SK-N-SH (cell line): ENCODE data around the gene GTF3C2. TPM values are rescaled to one million over a fixed set of nuclear protein-coding genes. Genes with fewer than 3 reads are reported as not detected.

Source experiments
- CTCF ChIA-PET: fragments of 300-600, 350-600 bp; formaldehyde crosslinking; extraction: SDS; loops from one replicate; lab custom pipeline; 2021; lab: Yijun Ruan, JAX
- POLR2A ChIA-PET: fragments of 350-600 bp; sonication (Branson Sonifier 250); formaldehyde crosslinking; extraction: SDS; loops from one replicate; lab custom pipeline; 2020; ENCODE audit warnings: antibody characterized with exemption, inconsistent platforms; lab: Yijun Ruan, JAX
- DNase-seq: peaks from one replicate; pipeline ENCODE4 v3.0.0; 2012
- H2AFZ ChIP-seq: fragments of 200-600 bp; sonication (generic); 2 replicates; pipeline ENCODE4 v1.8.1; 2016; ENCODE audit warnings: antibody characterized with exemption, mild to moderate bottlenecking, low read depth
- H3F3A ChIP-seq: fragments of 200-600 bp; sonication (generic); replicated peaks from 2 replicates; pipeline ENCODE3; 2016; ENCODE audit warnings: antibody characterized with exemption, mild to moderate bottlenecking; ENCODE audit not compliant: insufficient read depth
- H3K27ac ChIP-seq, 2 experiments: fragments of 200-500 bp in 1 of 2; fragments of 200-600 bp in 1 of 2; sonication (Bioruptor generic) in 1 of 2; sonication (generic), shearing (Covaris generic) in 1 of 2; 2 replicates each; pipeline versions ENCODE4 v1.5.1 to v1.6.1; 2014 to 2016; ENCODE audit warnings: low read depth in 2 of 2, inconsistent platforms in 1 of 2, low read length in 1 of 2, mild to moderate bottlenecking in 1 of 2, mixed read lengths in 1 of 2
- H3K27me3 ChIP-seq: fragments of 200-600 bp; sonication (generic), shearing (Covaris generic); 2 replicates; pipeline ENCODE4 v1.6.1; 2016; ENCODE audit warnings: mixed run types; ENCODE audit not compliant: insufficient read depth
- H3K36me3 ChIP-seq, 2 experiments: fragments of 200-500 bp in 1 of 2; fragments of 200-600 bp in 1 of 2; sonication (Bioruptor generic) in 1 of 2; sonication (generic) in 1 of 2; replicated peaks in 1 of 2; 2 replicates each; pipeline versions ENCODE3 to v1.5.1; 2014 to 2016; ENCODE audit warnings: low read length in 1 of 2, mild to moderate bottlenecking in 1 of 2; ENCODE audit not compliant: insufficient read depth in 2 of 2, control insufficient read depth in 1 of 2
- H3K4me1 ChIP-seq, 2 experiments: fragments of 200-500 bp in 1 of 2; fragments of 200-600 bp in 1 of 2; sonication (Bioruptor generic) in 1 of 2; sonication (generic), shearing (Covaris generic) in 1 of 2; 2 replicates each; pipeline versions ENCODE4 v1.5.1 to v1.6.1; 2014 to 2016; ENCODE audit warnings: low read depth in 1 of 2, low read length in 1 of 2, mixed run types in 1 of 2; ENCODE audit not compliant: insufficient read depth in 2 of 2, control insufficient read depth in 1 of 2
- H3K4me2 ChIP-seq: fragments of 200-600 bp; sonication (generic), shearing (Covaris generic); 2 replicates; pipeline ENCODE4 v1.6.1; 2017; ENCODE audit warnings: mixed run types
- H3K4me3 ChIP-seq, 2 experiments: fragments of 200-500 bp in 1 of 2; fragments of 200-600 bp in 1 of 2; sonication (Bioruptor generic) in 1 of 2; sonication (generic), shearing (Covaris generic) in 1 of 2; 2 replicates each; pipeline versions ENCODE4 v1.5.1 to v1.8.1; 2014 to 2016; ENCODE audit warnings: low read depth in 2 of 2, inconsistent platforms in 1 of 2, low read length in 1 of 2, mild to moderate bottlenecking in 1 of 2, mixed read lengths in 1 of 2, moderate library complexity in 1 of 2
- H3K79me2 ChIP-seq: fragments of 200-600 bp; sonication (generic); 2 replicates; pipeline ENCODE4 v1.8.1; 2017; ENCODE audit warnings: mild to moderate bottlenecking; ENCODE audit not compliant: insufficient read depth
- H3K9ac ChIP-seq: fragments of 200-600 bp; sonication (generic); 2 replicates; pipeline ENCODE4 v1.6.1; 2017; ENCODE audit warnings: mixed run types
- H3K9me2 ChIP-seq: fragments of 200-600 bp; sonication (generic); 2 replicates; pipeline ENCODE4 v1.6.1; 2017; ENCODE audit warnings: mixed run types
- H3K9me3 ChIP-seq: fragments of 200-600 bp; sonication (generic); 2 replicates; pipeline ENCODE4 v1.6.1; 2017; ENCODE audit warnings: mixed run types, mild to moderate bottlenecking, moderate library complexity
- H4K20me1 ChIP-seq: fragments of 200-600 bp; sonication (generic); 2 replicates; pipeline ENCODE4 v1.6.1; 2017; ENCODE audit warnings: mild to moderate bottlenecking, mixed run types; ENCODE audit not compliant: insufficient read depth
- CHD2 ChIP-seq: fragments of 150-350 bp; IDR thresholded peaks from 2 replicates; pipeline ENCODE4 v1.6.1; 2018; ENCODE audit warnings: low read length; ENCODE audit not compliant: partially characterized antibody
- ELF1 ChIP-seq: IDR thresholded peaks from 2 replicates; pipeline ENCODE4 v1.4.0; 2012
- FOSL2 ChIP-seq: IDR thresholded peaks from 2 replicates; pipeline ENCODE4 v1.4.0; 2012; ENCODE audit warnings: low read depth, mild to moderate bottlenecking, moderate library complexity, borderline replicate concordance
- FOXJ3 ChIP-seq: sonication (generic); formaldehyde crosslinking; IDR thresholded peaks from 2 replicates; pipeline ENCODE4 v1.5.1; 2020; ENCODE audit warnings: mild to moderate bottlenecking, missing genetic modification reagents
- FOXM1 ChIP-seq: IDR thresholded peaks from 2 replicates; pipeline ENCODE4 v1.4.0; 2012; ENCODE audit warnings: low read depth, mild to moderate bottlenecking
- GABPA ChIP-seq: IDR thresholded peaks from 2 replicates; pipeline ENCODE4 v1.4.0; 2012; ENCODE audit warnings: low read depth, mild to moderate bottlenecking
- MEF2A ChIP-seq: IDR thresholded peaks from 2 replicates; pipeline ENCODE4 v1.4.0; 2012; ENCODE audit warnings: low read depth, borderline replicate concordance
- RAD21 ChIP-seq: IDR thresholded peaks from 2 replicates; pipeline ENCODE4 v1.6.1; 2012; ENCODE audit warnings: mild to moderate bottlenecking, low read length
- RCOR1 ChIP-seq: fragments of 150-350 bp; IDR thresholded peaks from 2 replicates; pipeline ENCODE4 v1.6.1; 2017; ENCODE audit warnings: antibody characterized with exemption, low read length
- RFX5 ChIP-seq: IDR thresholded peaks from 2 replicates; pipeline ENCODE4 v1.6.1; 2012; ENCODE audit warnings: mild to moderate bottlenecking, improper control_type of control experiment, low read length
- SIN3A ChIP-seq: IDR thresholded peaks from 2 replicates; pipeline ENCODE4 v1.6.1; 2012; ENCODE audit warnings: low read depth, mild to moderate bottlenecking, low read length, moderate library complexity, borderline replicate concordance
- SMC3 ChIP-seq: IDR thresholded peaks from 2 replicates; pipeline ENCODE4 v1.6.1; 2012; ENCODE audit warnings: low read depth, low read length, improper control_type of control experiment
- TAF1 ChIP-seq: IDR thresholded peaks from 2 replicates; pipeline ENCODE4 v1.6.1; 2012; ENCODE audit warnings: low read depth, mild to moderate bottlenecking, low read length, moderate library complexity, borderline replicate concordance
- YY1 ChIP-seq: IDR thresholded peaks from 2 replicates; pipeline ENCODE4 v1.4.0; 2012; ENCODE audit warnings: low read depth, mild to moderate bottlenecking
- WGBS: methylation state at CpG from one replicate; pipeline ENCODE4 v1.1.6; 2017; ENCODE audit warnings: low lambda C conversion rate; 5-methylcytosine and 5-hydroxymethylcytosine counted together
- polyA plus RNA-seq, 3 experiments: library from polyadenylated mRNA; depleted of rRNA; stranded (reverse); fragments of >200 nt; gene quantifications; 2 replicates each; pipeline ENCODE4 v1.2.3, GENCODE V29; 2012
- TF ChIP-seq, protein P1 (sequence below): fragments of 200-600 bp; sonication (generic); IDR thresholded peaks from 2 replicates; pipeline ENCODE4 v1.6.1; 2017; ENCODE audit warnings: antibody characterized with exemption, mild to moderate bottlenecking, moderate library complexity
- TF ChIP-seq, protein P2 (sequence below): IDR thresholded peaks from 2 replicates; pipeline ENCODE4 v1.4.0; 2012; ENCODE audit warnings: low read depth, borderline replicate concordance
- TF ChIP-seq, protein P3 (sequence below): IDR thresholded peaks from 2 replicates; pipeline ENCODE4 v1.4.0; 2012; ENCODE audit warnings: low read depth

Gene GTF3C2
- polyA plus RNA-seq, 1 of the 3 experiments (the other 2 are of a cell fraction) = 65.8 TPM

DNA sequence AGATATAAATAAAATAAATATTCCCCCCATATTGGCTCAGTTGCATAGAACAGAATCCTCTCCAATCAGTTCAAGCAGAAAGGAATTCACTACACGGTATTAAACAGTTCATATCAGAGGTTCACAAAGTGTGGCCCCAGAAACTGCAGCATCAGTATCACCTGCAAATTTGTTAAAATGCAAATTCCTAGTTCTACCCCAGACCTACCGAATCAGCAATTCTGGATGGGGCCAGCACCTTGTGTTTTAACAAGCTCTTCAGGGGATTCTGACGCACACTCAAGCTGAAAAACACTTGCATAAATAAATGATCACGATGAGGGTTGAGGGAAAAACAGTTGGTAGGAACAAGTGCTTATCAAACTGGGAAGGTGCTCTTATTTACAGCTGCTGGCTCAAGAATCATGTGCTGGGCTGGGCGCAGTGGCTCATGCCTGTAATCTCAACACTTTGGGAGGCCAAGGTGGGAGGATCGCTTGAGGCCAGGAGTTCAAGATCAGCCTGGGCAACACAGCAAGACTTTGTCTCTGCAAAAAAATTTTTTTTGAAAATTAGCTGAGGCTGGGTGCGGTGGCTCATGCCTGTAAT is 6.4 kb downstream of the GTF3C2 start:
- H3K4me2 ChIP-seq = no peak overlapping the region
- H4K20me1 ChIP-seq = peaks cover 13% of the 10 kb centered on the region; the same call in 1 of the 2 replicates
- peaks cover 100% of the 10 kb centered on the region for H3K79me2 ChIP-seq
- H3K4me1 ChIP-seq = peaks cover 3 to 12% of the 10 kb centered on the region in 2 experiments; a peak in 2 of 4 replicates
- H3K36me3 ChIP-seq = peaks cover 0 to 2% of the 10 kb centered on the region in 2 experiments
- no peaks in the 10 kb centered on the region for H3K27me3 ChIP-seq
- no peaks in the 10 kb centered on the region for H3K9me3 ChIP-seq
- no peak overlapping the region for H3K27ac ChIP-seq
- no peak overlapping the region for H3K4me3 ChIP-seq
- CTCF ChIA-PET = interaction anchor here (2.1 kb wide), 1 partner anchor 47 kb away, joined by 10 read pairs; no protein-coding TSS in a partner anchor
- WGBS = 96% methylated on average over 7 of the region's 7 CpGs
- no peaks in the 10 kb centered on the region for H3K9me2 ChIP-seq
- POLR2A ChIA-PET = interaction anchor here (0.9 to 1.0 kb wide), 2 partner anchors 19 to 35 kb away, joined by 3 to 4 read pairs; no protein-coding TSS in a partner anchor
- H3F3A ChIP-seq = peaks cover 10% of the 10 kb centered on the region
- no peak overlapping the region for H3K9ac ChIP-seq
- DNase-seq = no peak
- TF ChIP-seq GABPA (no peak), YY1 (no peak), RFX5 (no peak), RAD21 (no peak), SMC3 (no peak), TAF1 (no peak), CHD2 (no peak), FOSL2 (no peak), FOXJ3 (no peak), RCOR1 (no peak), ELF1 (no peak), SIN3A (no peak), MEF2A (no peak), FOXM1 (no peak)
- TF ChIP-seq, protein P1, sequence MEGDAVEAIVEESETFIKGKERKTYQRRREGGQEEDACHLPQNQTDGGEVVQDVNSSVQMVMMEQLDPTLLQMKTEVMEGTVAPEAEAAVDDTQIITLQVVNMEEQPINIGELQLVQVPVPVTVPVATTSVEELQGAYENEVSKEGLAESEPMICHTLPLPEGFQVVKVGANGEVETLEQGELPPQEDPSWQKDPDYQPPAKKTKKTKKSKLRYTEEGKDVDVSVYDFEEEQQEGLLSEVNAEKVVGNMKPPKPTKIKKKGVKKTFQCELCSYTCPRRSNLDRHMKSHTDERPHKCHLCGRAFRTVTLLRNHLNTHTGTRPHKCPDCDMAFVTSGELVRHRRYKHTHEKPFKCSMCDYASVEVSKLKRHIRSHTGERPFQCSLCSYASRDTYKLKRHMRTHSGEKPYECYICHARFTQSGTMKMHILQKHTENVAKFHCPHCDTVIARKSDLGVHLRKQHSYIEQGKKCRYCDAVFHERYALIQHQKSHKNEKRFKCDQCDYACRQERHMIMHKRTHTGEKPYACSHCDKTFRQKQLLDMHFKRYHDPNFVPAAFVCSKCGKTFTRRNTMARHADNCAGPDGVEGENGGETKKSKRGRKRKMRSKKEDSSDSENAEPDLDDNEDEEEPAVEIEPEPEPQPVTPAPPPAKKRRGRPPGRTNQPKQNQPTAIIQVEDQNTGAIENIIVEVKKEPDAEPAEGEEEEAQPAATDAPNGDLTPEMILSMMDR = no peak
- TF ChIP-seq, protein P2, sequence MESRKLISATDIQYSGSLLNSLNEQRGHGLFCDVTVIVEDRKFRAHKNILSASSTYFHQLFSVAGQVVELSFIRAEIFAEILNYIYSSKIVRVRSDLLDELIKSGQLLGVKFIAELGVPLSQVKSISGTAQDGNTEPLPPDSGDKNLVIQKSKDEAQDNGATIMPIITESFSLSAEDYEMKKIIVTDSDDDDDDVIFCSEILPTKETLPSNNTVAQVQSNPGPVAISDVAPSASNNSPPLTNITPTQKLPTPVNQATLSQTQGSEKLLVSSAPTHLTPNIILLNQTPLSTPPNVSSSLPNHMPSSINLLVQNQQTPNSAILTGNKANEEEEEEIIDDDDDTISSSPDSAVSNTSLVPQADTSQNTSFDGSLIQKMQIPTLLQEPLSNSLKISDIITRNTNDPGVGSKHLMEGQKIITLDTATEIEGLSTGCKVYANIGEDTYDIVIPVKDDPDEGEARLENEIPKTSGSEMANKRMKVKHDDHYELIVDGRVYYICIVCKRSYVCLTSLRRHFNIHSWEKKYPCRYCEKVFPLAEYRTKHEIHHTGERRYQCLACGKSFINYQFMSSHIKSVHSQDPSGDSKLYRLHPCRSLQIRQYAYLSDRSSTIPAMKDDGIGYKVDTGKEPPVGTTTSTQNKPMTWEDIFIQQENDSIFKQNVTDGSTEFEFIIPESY = no peak
- TF ChIP-seq, protein P3, sequence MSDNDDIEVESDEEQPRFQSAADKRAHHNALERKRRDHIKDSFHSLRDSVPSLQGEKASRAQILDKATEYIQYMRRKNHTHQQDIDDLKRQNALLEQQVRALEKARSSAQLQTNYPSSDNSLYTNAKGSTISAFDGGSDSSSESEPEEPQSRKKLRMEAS = no peak
- no peak overlapping the region for H2AFZ ChIP-seq
